Small intestine (tissue), 7 donors: ENCODE data around the gene CTTNBP2. TPM values are rescaled to one million over a fixed set of nuclear protein-coding genes. Genes with fewer than 3 reads are reported as not detected.

Experiments
- DNase-seq, 2 donors: peaks; one replicate each; pipeline versions ENCODE4 v3.0.0 to v3.0.0-alpha.2; 2013
- FAIRE-seq: peaks from 2 replicates; lab custom pipeline; 2012; peaks lifted over from hg19 to GRCh38; lab: Jason Lieb, UNC
- H3K27ac ChIP-seq, 3 donors: one replicate each; pipeline ENCODE4 v1.5.1; 2013; ENCODE audit warnings: low read length in 2 of 3, mild to moderate bottlenecking in 2 of 3, control low read depth in 1 of 3, inconsistent platforms in 1 of 3, low read depth in 1 of 3, moderate library complexity in 1 of 3
- H3K27me3 ChIP-seq, 3 donors: one replicate each; pipeline ENCODE4 v1.6.1; 2013; ENCODE audit warnings: low read length in 3 of 3, inconsistent platforms in 1 of 3; ENCODE audit not compliant: control insufficient read depth in 3 of 3, insufficient read depth in 3 of 3
- H3K36me3 ChIP-seq, 3 donors: one replicate each; pipeline ENCODE4 v1.6.1; 2013; ENCODE audit warnings: low read length in 3 of 3, inconsistent platforms in 1 of 3, low read depth in 1 of 3, mild to moderate bottlenecking in 1 of 3, moderate library complexity in 1 of 3; ENCODE audit not compliant: control insufficient read depth in 3 of 3, insufficient read depth in 2 of 3
- H3K4me1 ChIP-seq, 3 donors: one replicate each; pipeline ENCODE4 v1.6.1; 2013; ENCODE audit warnings: low read length in 2 of 3, inconsistent platforms in 1 of 3, low read depth in 1 of 3, mild to moderate bottlenecking in 1 of 3, moderate library complexity in 1 of 3; ENCODE audit not compliant: control insufficient read depth in 3 of 3, insufficient read depth in 2 of 3
- H3K4me3 ChIP-seq, 3 donors: one replicate each; pipeline ENCODE4 v1.5.1; 2013; ENCODE audit warnings: low read length in 3 of 3, control low read depth in 1 of 3, inconsistent platforms in 1 of 3, low read depth in 1 of 3, mild to moderate bottlenecking in 1 of 3, moderate library complexity in 1 of 3
- H3K9me3 ChIP-seq, 2 donors: one replicate each; pipeline ENCODE4 v1.6.1; 2013; ENCODE audit warnings: low read depth in 1 of 2, low read length in 1 of 2; ENCODE audit not compliant: control insufficient read depth in 2 of 2, insufficient read depth in 1 of 2
- WGBS, 3 donors: extraction: QIAGEN DNeasy Blood & Tissue Kit; methylation state at CpG; one replicate each; pipeline ENCODE4 v1.1.7; 2013; 5-methylcytosine and 5-hydroxymethylcytosine counted together
- polyA plus RNA-seq, 4 donors: library from polyadenylated mRNA; stranded (reverse) in 3 of 4; unstranded in 1 of 4; fragments of 200-250 nt in 3 of 4; fragments of 120-200 nt in 1 of 4; gene quantifications; one replicate each; pipeline versions ENCODE4 v1.2.1 to v1.2.3, GENCODE V29; 2013
- donor health status: healthy with polysubstance abuse.
- donor health status: control.
- donor health status: control.
- donor health status: Bipolar disorder and iron deficiency.
- donor health status: healthy.

Gene CTTNBP2
- polyA plus RNA-seq, 4 donors, result 0.45 to 2.7 (median 2.2) TPM

DNA sequence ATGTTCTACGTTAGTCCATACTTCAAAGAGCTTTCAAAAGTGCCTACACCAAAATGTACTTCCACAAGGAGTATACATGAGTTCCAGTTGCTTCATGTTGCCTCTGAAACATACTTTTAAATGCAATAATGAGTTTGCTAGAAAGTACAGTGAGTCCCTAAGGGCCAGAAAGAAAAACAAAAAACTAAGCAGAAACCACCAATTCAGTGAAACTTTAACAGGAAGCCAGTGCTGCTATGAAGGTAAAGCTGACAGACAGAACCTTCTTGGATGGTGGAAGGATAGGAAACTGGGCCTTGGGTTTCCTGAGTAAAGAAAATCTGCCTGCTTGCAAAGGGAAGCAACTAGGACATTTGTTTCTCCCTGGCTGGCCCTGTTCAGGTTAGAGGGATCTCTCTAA, 104.2 kb downstream of the CTTNBP2 start:
- Histone ChIP-seq H3K27ac (no peak overlapping the region), H3K4me3 (no peak overlapping the region), H3K4me1 (peaks cover 0 to 2% (median 0%) of the 10 kb centered on the region in 3 donors), H3K9me3 (no peaks in the 10 kb centered on the region), H3K27me3 (no peaks in the 10 kb centered on the region), H3K36me3 (peaks cover 0 to 3% (median 0%) of the 10 kb centered on the region in 3 donors)
- WGBS, 3 donors, result 89 to 97% (median 92%) methylated on average over 1 of the region's 1 CpG
- FAIRE-seq (no peak), DNase-seq (no peak)

DNA sequence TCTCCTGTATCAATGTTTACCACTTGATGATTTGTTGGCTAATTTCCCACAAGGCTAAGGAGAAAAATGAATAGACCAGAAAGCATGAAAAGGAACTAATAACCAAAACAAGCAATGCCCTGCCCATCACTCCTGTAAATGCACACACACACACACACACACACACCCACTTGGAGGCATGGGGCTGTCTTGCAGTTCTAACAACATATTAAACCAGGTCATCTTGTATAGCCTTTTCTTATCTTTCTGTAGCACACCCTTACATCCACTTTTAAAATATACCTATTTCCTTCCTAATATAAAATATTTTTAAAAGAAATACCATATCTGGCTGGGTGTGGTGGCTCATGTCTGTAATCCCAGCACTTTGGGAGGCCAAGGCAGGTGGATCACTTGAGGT, 105.3 kb downstream of the CTTNBP2 start:
- Histone ChIP-seq H3K9me3 (no peaks in the 10 kb centered on the region), H3K27me3 (no peaks in the 10 kb centered on the region), H3K27ac (no peak overlapping the region), H3K4me3 (no peak overlapping the region), H3K4me1 (no peaks in the 10 kb centered on the region), H3K36me3 (peaks cover 0 to 3% (median 0%) of the 10 kb centered on the region in 3 donors)
- DNase-seq (no peak), FAIRE-seq (no peak)

DNA sequence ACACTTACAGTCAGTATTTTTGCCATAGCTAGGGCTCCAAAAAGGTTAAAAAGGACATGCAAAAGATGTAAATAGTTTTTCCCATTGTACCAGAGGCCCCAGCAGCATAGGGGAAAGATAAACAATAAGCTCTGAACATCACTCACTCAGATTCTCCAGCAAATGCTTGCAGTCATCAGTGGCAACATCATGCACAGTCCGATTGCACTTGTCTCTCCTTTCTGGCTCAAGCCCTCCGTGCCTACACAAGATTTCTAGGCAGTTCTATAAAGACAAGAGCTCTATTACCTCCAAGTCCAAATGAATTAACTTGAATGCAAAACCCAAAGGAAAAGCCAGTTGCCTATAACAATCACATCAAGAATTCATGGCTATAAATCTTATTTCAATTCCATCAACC, 106.3 kb downstream of the CTTNBP2 start:
- Histone ChIP-seq H3K27ac (no peak overlapping the region), H3K9me3 (no peaks in the 10 kb centered on the region), H3K27me3 (no peaks in the 10 kb centered on the region), H3K36me3 (peaks cover 0 to 3% (median 0%) of the 10 kb centered on the region in 3 donors), H3K4me1 (no peaks in the 10 kb centered on the region), H3K4me3 (no peak overlapping the region)
- DNase-seq (no peak), FAIRE-seq (no peak)
- WGBS, 3 donors, result 68 to 93% (median 85%) methylated on average over 2 of the region's 2 CpGs

DNA sequence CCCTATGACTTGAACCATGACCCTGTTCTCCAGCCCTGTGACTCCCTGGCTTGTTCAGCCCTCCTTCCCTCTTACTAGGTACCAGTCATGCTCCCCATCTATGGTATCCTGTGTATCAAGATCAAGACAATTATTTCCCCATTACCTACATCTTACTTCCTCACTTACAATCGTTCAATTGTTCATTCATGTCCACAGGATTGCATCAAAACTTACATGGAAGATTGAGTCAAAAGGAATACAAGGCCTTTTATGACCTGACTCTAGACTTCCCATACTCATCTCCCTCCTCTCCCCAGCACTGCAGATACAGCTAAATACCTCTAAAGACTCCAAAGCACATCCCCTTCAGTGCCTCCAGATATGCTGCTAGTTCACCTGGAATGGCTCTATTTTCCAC, 109.2 kb downstream of the CTTNBP2 start:
- 57 to 70% (median 69%) methylated on average over 1 of the region's 1 CpG for WGBS, 3 donors
- H3K36me3 ChIP-seq, result no peaks in the 10 kb centered on the region
- no peak overlapping the region for H3K27ac ChIP-seq
- no peak for FAIRE-seq
- DNase-seq, result no peak
- no peaks in the 10 kb centered on the region for H3K9me3 ChIP-seq
- no peaks in the 10 kb centered on the region for H3K4me1 ChIP-seq
- no peak overlapping the region for H3K4me3 ChIP-seq
- no peaks in the 10 kb centered on the region for H3K27me3 ChIP-seq

DNA sequence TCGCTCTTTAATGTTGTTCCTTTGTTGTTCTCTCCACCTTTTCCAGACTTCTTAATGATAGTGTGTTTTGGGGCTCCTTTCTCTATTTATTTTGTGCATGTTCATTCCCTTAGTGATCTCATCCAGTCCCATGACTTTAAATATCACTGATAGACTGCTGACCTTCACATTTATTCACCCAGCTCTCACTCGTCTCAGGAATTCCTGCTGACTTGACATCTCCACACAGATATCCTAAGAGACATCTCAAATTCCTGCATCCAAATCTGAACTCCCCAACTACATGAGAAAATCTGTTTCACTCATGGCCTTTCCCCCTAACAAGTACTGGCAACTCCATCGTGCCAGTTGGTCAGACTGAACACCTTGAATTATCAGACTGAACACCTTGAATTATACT, 111.2 kb downstream of the CTTNBP2 start:
- no peak overlapping the region for H3K27ac ChIP-seq
- DNase-seq (no peak), FAIRE-seq (no peak)
- H3K4me3 ChIP-seq, result no peak overlapping the region
- H3K27me3 ChIP-seq, result no peaks in the 10 kb centered on the region
- H3K36me3 ChIP-seq, result no peaks in the 10 kb centered on the region
- H3K4me1 ChIP-seq, result no peaks in the 10 kb centered on the region
- 86 to 93% (median 89%) methylated on average over 3 of the region's 3 CpGs for WGBS, 3 donors
- no peaks in the 10 kb centered on the region for H3K9me3 ChIP-seq

DNA sequence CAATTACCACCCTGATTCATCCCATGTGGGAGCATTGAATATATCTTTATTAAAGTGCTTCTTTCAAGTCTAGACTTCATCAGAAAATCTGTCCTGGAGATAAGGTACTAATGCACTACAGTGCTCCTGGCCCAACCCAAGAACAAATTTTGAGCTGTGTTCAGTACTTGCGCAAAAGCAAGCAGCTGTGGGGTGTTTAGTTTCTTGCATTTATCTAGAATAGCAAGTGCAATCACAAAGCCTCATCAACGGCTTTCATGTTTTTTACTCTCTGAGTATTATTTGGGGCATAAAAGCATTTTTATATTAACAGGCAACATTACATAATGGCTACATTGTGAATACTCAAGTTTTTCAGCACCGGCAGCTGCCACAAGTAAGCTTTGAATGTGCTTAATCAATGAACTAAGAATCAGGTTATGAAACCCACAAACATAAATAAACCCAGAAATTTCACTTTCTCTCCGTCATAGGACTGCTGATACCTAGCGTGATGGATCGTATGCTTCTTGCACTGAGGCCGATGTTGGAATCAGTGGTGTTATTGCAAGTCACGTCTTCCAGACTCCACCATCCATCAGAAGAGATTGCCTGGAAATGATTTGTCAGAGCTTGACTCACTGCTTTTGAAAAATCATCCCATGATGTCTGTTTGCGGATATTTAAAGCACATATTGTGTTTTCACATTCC, 113.1 kb downstream of the CTTNBP2 start:
- FAIRE-seq, result no peak
- Histone ChIP-seq H3K4me1 (no peaks in the 10 kb centered on the region), H3K27me3 (no peaks in the 10 kb centered on the region), H3K36me3 (peaks cover 0 to 6% (median 0%) of the 10 kb centered on the region in 3 donors), H3K4me3 (no peak overlapping the region), H3K27ac (no peak overlapping the region), H3K9me3 (no peaks in the 10 kb centered on the region)
- 89 to 94% (median 89%) methylated on average over 9 of the region's 9 CpGs for WGBS, 3 donors
- no peak for DNase-seq

DNA sequence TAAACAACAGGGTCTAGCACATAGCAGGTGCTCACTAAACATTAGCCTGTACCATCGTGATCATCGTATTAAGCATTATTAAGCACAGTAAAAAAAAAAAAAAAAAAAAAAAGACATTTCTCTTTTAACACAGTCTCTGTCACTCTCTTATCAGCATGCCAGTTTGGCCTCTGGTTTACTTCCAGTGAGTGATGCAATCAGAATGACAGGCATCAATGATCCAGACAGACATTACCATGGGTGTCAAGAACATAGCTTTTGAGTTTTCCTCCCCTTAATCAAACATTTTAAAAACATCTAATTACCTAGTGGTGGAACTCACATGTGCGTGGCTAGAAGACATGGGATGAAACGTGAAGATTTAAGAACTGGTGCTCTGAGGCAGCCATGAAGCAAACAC, 115.8 kb downstream of the CTTNBP2 start:
- H3K4me3 ChIP-seq, result no peak overlapping the region
- no peaks in the 10 kb centered on the region for H3K9me3 ChIP-seq
- H3K4me1 ChIP-seq, result no peaks in the 10 kb centered on the region
- no peaks in the 10 kb centered on the region for H3K27me3 ChIP-seq
- WGBS, 3 donors, result 95 to 98% (median 98%) methylated on average over 4 of the region's 4 CpGs
- H3K36me3 ChIP-seq, result peaks cover 0 to 6% (median 0%) of the 10 kb centered on the region in 3 donors
- DNase-seq (no peak), FAIRE-seq (no peak)
- no peak overlapping the region for H3K27ac ChIP-seq

DNA sequence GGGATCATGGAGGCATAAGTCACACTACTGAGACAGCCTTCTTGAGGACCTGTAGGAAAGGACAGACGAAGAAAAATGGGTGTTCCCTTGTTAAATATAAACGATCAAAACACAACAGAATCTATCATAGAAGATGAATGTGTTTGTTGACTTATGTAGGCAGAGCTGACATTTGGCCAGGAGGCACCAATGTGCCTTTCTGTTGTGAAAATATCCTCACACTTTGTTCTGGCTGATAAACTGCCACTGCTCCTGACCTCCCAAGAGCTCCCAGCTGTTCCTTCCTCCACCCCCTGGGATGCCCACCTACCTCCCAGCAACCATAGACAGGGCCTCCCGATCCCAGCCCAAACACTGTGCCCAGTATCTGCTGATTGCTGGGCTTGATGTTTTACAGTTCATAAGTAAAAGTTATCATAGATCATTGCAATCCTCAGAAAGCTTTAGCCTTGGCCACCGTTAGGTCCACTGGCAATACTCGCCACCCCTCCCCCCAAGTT, 116.6 kb downstream of the CTTNBP2 start:
- DNase-seq, result no peak
- Histone ChIP-seq H3K27me3 (no peaks in the 10 kb centered on the region), H3K9me3 (no peaks in the 10 kb centered on the region), H3K36me3 (peaks cover 0 to 6% (median 0%) of the 10 kb centered on the region in 3 donors), H3K27ac (no peak overlapping the region), H3K4me1 (no peaks in the 10 kb centered on the region), H3K4me3 (no peak overlapping the region)
- FAIRE-seq, result no peak
- WGBS, 3 donors, result 72 to 85% (median 74%) methylated on average over 5 of the region's 5 CpGs

DNA sequence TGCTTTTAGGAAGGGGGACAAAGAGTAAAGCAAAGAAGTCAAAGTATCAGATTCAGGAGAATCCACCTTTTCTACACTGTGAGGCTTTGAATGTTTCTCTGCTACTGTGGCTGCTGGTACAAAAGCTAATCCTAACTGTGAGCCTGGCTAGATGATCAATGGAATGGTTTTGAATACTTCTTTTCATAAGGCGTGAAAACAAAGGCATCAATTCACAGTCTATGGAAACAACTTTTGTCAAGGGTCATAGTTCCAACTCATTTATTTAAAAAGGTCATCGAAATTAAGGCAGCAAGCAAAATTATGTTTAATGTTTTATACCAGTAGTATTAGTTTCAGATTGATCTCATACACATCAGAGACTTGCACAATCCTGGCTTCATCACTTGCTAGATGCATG, 118.1 kb downstream of the CTTNBP2 start:
- no peak overlapping the region for H3K4me3 ChIP-seq
- no peaks in the 10 kb centered on the region for H3K9me3 ChIP-seq
- FAIRE-seq (no peak), DNase-seq (no peak)
- no peaks in the 10 kb centered on the region for H3K27me3 ChIP-seq
- no peaks in the 10 kb centered on the region for H3K4me1 ChIP-seq
- WGBS, 3 donors, result 70 to 83% (median 72%) methylated on average over 2 of the region's 2 CpGs
- peaks cover 0 to 6% (median 0%) of the 10 kb centered on the region in 3 donors for H3K36me3 ChIP-seq
- no peak overlapping the region for H3K27ac ChIP-seq
